Hepatocyte (in vitro differentiated cells): ENCODE measurements around the gene ATXN1.

Experiments used
- EZH2phosphoT487 ChIP-seq: fragments of 200-600 bp; sonication (generic); IDR thresholded peaks from one replicate; pipeline ENCODE4 v1.6.1; 2018; ENCODE audit warnings: antibody characterized with exemption, mild to moderate bottlenecking, low read depth, moderate library complexity; ENCODE audit not compliant: unreplicated experiment, severe bottlenecking
- TF ChIP-seq, protein P1 (sequence below): fragments of 200-600 bp; sonication (generic); IDR thresholded peaks from 2 replicates; pipeline ENCODE4 v1.5.1; 2016; ENCODE audit warnings: antibody characterized with exemption, mild to moderate bottlenecking; ENCODE audit not compliant: poor library complexity

DNA sequence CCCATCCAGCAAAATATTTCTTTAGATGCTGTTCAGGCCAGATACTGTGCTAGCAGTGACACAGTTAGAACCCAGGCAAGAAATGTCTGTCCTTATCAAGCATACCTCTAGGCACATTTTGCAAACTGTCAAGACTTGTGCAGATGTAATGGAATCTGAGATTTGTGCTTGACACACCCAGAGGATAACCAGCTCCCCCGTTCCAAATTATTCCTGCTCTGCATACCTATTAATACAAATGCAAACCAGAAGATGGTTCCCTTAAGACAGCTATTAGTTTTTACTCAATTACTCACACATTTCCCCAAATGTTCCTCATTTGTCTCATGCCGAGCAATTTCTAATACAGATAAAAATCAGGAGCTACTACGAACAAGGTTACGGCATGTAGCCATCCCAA, 40.4 kb downstream of the ATXN1 start:
- TF ChIP-seq EZH2phosphoT487 = no peak
- TF ChIP-seq, protein P1, sequence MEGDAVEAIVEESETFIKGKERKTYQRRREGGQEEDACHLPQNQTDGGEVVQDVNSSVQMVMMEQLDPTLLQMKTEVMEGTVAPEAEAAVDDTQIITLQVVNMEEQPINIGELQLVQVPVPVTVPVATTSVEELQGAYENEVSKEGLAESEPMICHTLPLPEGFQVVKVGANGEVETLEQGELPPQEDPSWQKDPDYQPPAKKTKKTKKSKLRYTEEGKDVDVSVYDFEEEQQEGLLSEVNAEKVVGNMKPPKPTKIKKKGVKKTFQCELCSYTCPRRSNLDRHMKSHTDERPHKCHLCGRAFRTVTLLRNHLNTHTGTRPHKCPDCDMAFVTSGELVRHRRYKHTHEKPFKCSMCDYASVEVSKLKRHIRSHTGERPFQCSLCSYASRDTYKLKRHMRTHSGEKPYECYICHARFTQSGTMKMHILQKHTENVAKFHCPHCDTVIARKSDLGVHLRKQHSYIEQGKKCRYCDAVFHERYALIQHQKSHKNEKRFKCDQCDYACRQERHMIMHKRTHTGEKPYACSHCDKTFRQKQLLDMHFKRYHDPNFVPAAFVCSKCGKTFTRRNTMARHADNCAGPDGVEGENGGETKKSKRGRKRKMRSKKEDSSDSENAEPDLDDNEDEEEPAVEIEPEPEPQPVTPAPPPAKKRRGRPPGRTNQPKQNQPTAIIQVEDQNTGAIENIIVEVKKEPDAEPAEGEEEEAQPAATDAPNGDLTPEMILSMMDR = no peak
